Testis (tissue), 3 donors: ENCODE data around the gene E2F1. TPM values are rescaled to one million over a fixed set of nuclear protein-coding genes. Genes with fewer than 3 reads are reported as not detected.

Experiments used
- DNase-seq: peaks from one replicate; pipeline ENCODE4 v3.0.0-alpha.2; 2019
- H3K27ac ChIP-seq, 2 donors: fragments of 200-600 bp; sonication (generic); one replicate each; pipeline ENCODE4 v1.5.1; 2019
- H3K27me3 ChIP-seq: fragments of 200-600 bp; sonication (generic); one replicate; pipeline ENCODE4 v1.5.1; 2019
- H3K36me3 ChIP-seq: fragments of 200-600 bp; sonication (generic); one replicate; pipeline ENCODE4 v1.5.1; 2017; ENCODE audit warnings: low read depth; ENCODE audit errors: missing control alignments
- H3K4me1 ChIP-seq: fragments of 200-600 bp; sonication (generic); one replicate; pipeline ENCODE4 v1.5.1; 2019
- H3K4me3 ChIP-seq, 2 donors: fragments of 200-600 bp; sonication (generic); one replicate each; pipeline ENCODE4 v1.5.1; 2017 to 2019
- H3K9me3 ChIP-seq: fragments of 200-600 bp; sonication (generic); one replicate; pipeline ENCODE4 v1.5.1; 2017
- CTCF ChIP-seq, 3 experiments: fragments of 450-650 bp in 2 of 3; fragments of 200-600 bp in 1 of 3; sonication (generic) in 1 of 3; IDR thresholded peaks; one replicate each; pipeline ENCODE4 v1.5.1; 2016 to 2019; ENCODE audit warnings: antibody characterized with exemption in 3 of 3, mild to moderate bottlenecking in 2 of 3, moderate library complexity in 1 of 3
- POLR2A ChIP-seq: fragments of 450-650 bp; IDR thresholded peaks from one replicate; pipeline ENCODE4 v1.6.1; 2017; ENCODE audit warnings: antibody characterized with exemption, mild to moderate bottlenecking, moderate library complexity
- WGBS, 2 donors: methylation state at CpG; one replicate each; pipeline ENCODE4 v1.1.5; 2018; 5-methylcytosine and 5-hydroxymethylcytosine counted together
- intact Hi-C: fragments of 100-400 bp; cut with DNase I; formaldehyde crosslinking; loops from one replicate; pipeline ENCODE4 v1.15.1; 2023; ENCODE audit warnings: low total_unique reads
- polyA plus RNA-seq: library from polyadenylated mRNA; stranded (reverse); fragments of 350-450 nt; fragmentation: Illumina TruSeq; extraction: RNeasy Lipid Tissue Mini Kit (QIAGEN cat#74804); gene quantifications from one replicate; pipeline ENCODE4 v1.2.3, GENCODE V29; 2014; ENCODE audit warnings: low read depth, low replicate concordance; ENCODE audit not compliant: insufficient read depth
- total RNA-seq, 2 donors: library from RNA; depleted of rRNA; stranded (reverse); fragments of >200 nt; gene quantifications; one replicate each; pipeline ENCODE4 v1.2.3, GENCODE V29; 2016

Gene E2F1
- total and polyA plus RNA-seq, 3 donors from 2014 or later, result 16.9 to 22.8 (median 19.9) TPM

- 83 to 88% methylated on average over 6 to 13 of the region's 13 CpGs for WGBS, 2 donors
- no peaks in the 10 kb centered on the region for H3K36me3 ChIP-seq
- no peaks in the 10 kb centered on the region for H3K9me3 ChIP-seq
- H3K27ac ChIP-seq, result no peak overlapping the region
- no peak overlapping the region for H3K4me3 ChIP-seq
- H3K4me1 ChIP-seq, result peaks cover 28% of the 10 kb centered on the region
- no peaks in the 10 kb centered on the region for H3K27me3 ChIP-seq
- intact Hi-C loops, result loop anchor here (5.0 kb wide), 1 partner anchor 64 kb away; the partner anchor contains the start of gene ZNF341
- TF ChIP-seq POLR2A (no peak), CTCF (IDR thresholded peaks at IDR 0.05) (no peak)
- no peak for DNase-seq
Measured at GRCh38 chr20:33668466-33669155, 17.6 kb downstream of the E2F1 start.

- peaks cover 24% of the 10 kb centered on the region for H3K4me1 ChIP-seq
- H3K27ac ChIP-seq, result peak overlapping the region; percentile 59 to 79
- H3K27me3 ChIP-seq, result no peaks in the 10 kb centered on the region
- peak overlapping the region; percentile 52 to 67 for H3K4me3 ChIP-seq
- 20 to 37% methylated on average over 2 to 47 of the region's 47 CpGs for WGBS, 2 donors
- TF ChIP-seq POLR2A (no peak), CTCF (IDR thresholded peaks at IDR 0.05) (peak; percentile 77 to 83 (median 83))
- no peaks in the 10 kb centered on the region for H3K36me3 ChIP-seq
- H3K9me3 ChIP-seq, result no peaks in the 10 kb centered on the region
- DNase-seq, result peak; percentile 73
- intact Hi-C loops, result loop anchor here (5.0 kb wide), 1 partner anchor 64 kb away; the partner anchor contains the start of gene ZNF341
Measured at GRCh38 chr20:33667676-33668465, 18.3 kb downstream of the E2F1 start.

DNA sequence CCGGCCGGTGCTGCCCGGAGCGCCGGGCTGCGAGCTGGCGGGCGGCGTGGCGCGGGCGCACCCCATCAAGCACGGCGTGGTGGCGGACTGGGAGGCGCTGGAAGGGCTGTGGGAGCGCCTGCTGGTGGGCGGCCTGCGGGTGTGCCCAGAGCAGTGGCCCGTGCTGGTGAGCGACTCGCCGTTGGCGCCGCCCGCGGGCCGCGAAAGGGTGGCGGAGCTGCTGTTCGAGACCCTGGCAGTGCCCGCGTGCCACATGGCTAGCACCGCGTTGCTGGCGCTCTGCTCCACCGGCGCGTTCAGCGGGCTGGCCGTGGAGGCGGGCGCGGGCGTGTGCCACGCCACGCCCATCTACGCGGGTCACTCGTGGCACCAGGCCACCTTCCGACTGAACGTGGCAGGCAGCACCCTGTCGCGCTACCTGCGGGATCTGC lies 18.9 kb downstream of the E2F1 start:
- H3K4me1 ChIP-seq, result peaks cover 23% of the 10 kb centered on the region
- intact Hi-C loops, result loop anchor here (5.0 kb wide), 1 partner anchor 65 kb away; the partner anchor contains the start of gene ZNF341

More for the DNA sequence above, 18.9 kb downstream of the E2F1 start:
- no peaks in the 10 kb centered on the region for H3K36me3 ChIP-seq
- peak overlapping the region; percentile 59 to 79 for H3K27ac ChIP-seq
- no peaks in the 10 kb centered on the region for H3K9me3 ChIP-seq
- H3K27me3 ChIP-seq, result no peaks in the 10 kb centered on the region
- 35% methylated on average over 4 to 55 of the region's 55 CpGs for WGBS, 2 donors
- peak overlapping the region; percentile 52 to 67 for H3K4me3 ChIP-seq
- TF ChIP-seq CTCF (IDR thresholded peaks at IDR 0.05), result no peak
- TF ChIP-seq POLR2A, result no peak
- no peak for DNase-seq
